GM21619 (cell line): ENCODE data around the gene CLDN4.

Source experiments
- ATAC-seq: cut with Tn5 transposase; IDR thresholded peaks from one replicate; pipeline ENCODE4 v1.9.1; 2021; ENCODE audit not compliant: unreplicated experiment

CLDN4 gene

DNA sequence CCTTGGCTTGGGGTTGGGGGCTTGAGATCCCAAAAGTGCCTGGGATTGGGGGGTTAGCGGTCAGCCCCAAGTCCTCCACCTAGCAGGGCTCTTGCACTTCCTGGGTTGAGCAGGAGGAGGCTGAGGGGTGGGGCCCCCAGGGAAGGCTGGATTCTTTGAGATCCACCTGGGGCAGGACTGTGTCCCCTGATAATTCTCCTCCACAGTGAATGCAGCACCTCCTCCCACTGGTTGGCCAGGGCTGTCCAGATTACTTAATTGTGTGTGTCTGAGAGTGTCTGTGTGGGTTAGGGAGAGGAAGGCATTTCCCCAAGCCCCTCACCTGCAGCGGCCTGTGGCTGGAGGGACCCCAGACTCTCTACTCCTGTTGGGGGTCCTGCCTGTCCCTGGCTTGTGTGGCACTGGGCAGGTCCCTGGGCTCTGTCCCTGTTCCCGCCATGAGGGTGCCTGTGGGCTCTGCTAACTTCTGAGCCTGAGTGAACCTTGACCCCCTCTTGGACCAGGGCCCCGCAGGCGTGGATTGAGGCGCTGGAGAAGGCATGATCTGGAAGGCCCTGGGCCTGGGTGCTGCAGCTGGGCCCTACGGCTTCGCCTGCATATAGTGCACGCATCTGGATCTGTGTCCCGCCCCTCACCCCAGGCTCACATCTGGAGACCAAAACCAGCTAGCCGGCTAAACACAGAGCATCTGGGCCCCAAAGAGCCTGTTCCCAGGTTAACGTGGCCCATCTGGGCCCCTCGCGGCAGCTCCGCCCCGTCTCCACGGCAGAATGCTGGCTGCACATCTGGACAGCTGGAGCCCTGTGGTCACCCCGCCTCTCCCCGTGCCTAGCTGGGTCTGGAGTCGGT, 40.6 kb downstream of the CLDN4 start:
- no peak for ATAC-seq

DNA sequence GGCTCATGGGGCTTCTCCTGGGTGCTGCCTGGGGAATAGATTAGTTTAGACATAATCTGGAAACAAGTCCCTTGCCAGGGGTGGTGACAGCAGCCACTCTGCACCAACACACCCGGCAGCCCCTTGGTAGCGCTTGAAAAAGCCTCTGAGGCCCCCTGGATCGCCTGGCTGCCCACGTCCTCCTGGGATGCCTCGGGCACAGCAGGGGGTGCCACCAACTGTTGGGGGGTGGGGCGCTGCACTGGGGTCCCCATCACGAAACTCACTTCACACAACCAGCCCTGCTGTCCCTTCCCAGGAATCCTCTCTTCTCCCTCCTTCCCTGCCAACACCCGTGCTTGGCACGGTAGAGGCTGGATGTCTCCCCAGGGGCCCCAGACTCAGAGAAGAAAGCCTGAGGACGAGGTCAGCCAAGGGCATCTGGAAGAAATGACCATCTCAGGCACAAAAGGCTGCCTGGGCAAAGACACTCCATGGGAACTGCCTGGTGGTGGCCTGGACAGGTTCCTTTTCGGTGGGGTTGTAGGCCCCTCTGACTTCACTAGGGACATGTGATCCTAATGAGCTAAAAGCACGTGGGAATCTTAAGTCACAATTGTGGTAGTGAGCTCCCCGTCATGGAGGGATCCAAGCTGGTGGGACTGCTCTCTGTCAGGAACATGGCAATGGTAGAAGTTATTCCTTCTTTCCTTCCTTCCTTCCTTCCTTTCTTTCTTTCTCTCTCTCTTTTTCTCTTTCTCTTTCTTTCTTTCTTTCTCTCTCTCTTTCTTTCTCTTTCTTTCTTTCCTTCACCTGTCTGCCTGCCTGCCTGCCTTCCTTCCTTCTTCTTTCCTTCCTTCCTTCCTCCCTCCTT, 41.5 kb downstream of the CLDN4 start:
- ATAC-seq = no peak

DNA sequence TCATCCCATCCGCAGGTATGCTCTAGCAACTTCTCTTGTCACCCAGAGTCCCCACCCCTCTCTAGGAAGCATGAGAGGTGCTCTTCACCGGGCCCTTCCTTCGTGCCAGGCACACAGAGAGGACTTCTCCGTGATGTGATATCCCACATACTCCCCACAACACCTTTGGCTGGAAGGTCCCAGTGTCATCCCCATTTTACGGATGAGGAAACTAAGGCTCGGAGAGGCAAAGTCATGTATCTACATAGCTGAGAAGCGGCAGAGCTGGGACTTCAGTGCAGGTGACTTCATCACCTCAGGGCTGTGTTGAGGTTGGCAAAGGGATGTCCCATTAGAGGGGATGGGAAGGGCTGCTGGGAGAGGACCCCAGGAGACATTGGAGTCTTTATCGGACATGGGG, 45.6 kb downstream of the CLDN4 start:
- ATAC-seq = no peak

DNA sequence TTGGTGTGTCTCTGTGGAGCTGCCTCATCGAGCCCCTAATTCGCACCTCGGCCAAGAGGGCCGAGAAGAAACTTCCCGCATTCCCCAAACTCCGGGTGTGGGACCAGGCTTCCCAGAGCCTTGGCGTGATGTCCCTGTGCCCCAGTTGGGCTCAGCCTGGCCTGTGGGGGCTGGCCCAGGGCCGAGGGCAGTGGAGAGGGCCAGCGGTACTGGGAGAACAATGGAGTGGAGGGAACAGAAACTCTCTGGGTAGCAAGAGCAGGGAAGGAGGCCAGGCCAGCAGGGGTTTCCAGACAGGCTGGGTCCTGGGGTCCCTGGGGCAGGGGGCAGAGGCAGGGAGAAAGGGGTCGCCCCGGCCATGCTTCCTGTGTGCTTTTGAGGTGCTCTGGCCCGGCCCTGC, 46.2 kb downstream of the CLDN4 start:
- ATAC-seq = no peak

DNA sequence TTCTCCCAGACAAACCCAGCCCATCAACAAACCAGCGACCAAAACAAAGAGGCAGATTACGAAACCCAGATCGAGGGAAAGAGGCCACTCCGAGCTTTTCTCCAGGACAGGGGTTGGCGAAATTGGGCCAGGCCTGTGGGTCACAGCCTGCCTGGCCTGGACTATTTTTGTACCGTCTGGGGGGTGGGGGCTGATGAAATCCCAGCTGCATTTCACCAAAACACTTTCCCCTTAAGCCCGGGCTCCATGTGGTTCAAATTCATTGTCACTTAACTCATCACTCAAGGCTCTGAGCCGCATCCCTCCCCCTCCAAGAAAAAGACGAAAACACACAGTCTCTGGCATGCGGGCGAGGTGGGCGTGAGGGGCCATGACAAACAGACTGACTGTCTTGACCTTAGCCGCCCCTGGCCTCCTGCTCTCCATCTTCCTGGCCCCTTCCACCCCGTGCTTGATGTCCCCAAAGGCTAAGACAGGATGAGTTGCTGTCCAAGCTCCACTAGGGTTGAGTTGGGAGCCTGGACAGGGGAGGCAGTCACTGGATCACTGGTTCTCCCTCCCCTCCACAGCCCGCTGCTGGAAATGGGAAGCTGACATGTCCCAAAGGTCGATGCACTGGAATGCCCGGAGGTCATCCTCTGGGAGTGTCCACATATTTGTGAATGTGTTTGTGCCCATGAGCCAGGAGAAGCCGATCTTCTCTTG, 49.3 kb downstream of the CLDN4 start:
- no peak for ATAC-seq

DNA sequence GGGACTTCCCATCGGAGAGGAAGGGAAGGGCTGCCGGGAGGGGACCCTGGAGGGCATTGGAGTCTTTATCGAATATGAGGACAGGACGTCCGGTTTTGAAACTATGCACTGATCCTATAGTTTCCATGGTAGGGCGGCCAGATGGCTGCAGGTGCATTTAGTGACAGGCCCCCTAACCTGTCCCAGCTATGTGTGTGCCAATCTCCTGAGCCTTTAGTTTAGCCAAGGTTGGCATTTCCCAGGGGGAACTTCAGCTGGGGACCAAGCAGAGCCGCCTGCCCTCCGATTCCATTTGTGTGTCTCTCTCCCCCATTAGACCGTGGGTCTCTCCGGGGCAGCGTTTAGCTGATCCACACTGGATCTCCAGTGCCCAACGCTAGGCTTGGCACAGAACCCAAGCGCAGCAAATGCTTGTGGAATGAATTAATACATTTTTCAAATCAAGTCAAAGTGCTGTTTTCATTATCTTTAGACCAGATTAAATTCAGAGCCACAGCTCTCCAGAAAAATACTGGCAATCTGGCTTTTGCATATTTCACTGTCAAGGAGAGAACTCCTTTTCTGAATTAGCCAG, 50.0 kb downstream of the CLDN4 start:
- no peak for ATAC-seq

DNA sequence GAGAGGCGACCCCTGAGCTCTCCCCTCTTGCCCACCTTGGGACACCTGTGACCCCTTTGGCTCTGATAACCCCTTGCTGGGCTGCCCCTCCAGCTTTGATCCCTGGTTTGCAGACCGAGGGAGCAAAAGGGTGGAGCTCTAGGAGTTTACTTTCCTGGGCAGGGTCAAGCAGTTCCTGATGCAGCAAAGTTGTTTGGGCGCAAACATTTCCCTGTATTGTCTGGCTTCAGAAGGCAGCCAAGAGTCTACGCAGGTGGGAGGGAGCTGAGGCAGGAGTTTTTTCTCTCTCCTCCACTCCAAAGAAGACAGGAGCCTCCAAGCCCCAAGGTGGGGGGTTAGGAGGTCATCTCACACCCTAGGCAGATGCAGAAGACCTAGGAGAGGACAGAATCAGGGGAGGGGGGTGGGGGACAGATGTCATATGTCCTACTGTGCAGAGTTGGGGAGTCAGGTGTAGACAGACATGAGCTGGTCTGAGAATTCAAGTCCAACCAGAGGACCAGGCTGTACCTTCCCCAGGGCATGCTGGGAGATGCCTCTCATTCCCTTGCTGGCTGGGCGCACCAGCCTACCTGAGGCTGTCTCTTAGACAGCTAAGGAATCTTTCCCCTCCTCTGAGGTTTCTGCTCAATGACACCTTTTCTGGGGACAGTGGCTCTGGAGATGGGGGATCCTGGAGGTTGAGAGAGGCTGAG, 50.7 kb downstream of the CLDN4 start:
- no peak for ATAC-seq

DNA sequence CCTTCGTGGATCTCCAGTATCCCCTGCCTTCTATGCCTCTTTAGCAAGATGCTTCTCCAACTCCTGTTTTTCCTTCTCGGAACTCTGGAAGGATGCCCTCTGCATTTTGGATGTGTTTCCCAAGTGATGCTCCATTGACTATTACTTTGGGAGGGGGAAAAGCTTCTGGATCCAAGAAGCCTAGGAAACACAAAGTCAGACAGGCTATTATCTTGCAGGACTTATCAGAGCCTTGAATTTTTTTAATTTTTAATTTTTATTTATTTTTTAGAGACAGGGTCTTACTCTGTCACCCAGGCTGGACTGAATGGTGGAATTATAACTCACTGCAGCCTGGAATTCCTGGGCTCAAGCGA, 51.2 kb downstream of the CLDN4 start:
- ATAC-seq = no peak
